H9 (cell line): ENCODE measurements around the gene KIAA1328. TPM values are rescaled to one million over a fixed set of nuclear protein-coding genes. Genes with fewer than 3 reads are reported as not detected.

Source experiments
- DNase-seq: peaks from one replicate; pipeline ENCODE4 v3.0.0-alpha.2; 2017
- H2AFZ ChIP-seq: one replicate; pipeline ENCODE4 v1.6.1; 2013; ENCODE audit warnings: mild to moderate bottlenecking, low read length, control low read depth, moderate library complexity
- H2AK5ac ChIP-seq: 2 replicates; pipeline ENCODE4 v1.6.1; 2013; ENCODE audit warnings: low read length, control low read depth, mixed read lengths; ENCODE audit not compliant: insufficient read length
- H2BK120ac ChIP-seq: one replicate; pipeline ENCODE4 v1.6.1; 2013; ENCODE audit warnings: low read depth, mild to moderate bottlenecking, low read length, control low read depth, inconsistent platforms; ENCODE audit not compliant: poor library complexity, severe bottlenecking
- H2BK12ac ChIP-seq: 2 replicates; pipeline ENCODE4 v1.6.1; 2013; ENCODE audit warnings: low read length, control low read depth, mixed read lengths, low read depth; ENCODE audit not compliant: insufficient read length
- H2BK15ac ChIP-seq: 2 replicates; pipeline ENCODE4 v1.6.1; 2013; ENCODE audit warnings: low read depth, low read length, control low read depth
- H2BK20ac ChIP-seq: one replicate; pipeline ENCODE4 v1.6.1; 2013; ENCODE audit warnings: low read depth, mild to moderate bottlenecking, low read length, control low read depth, inconsistent platforms; ENCODE audit not compliant: poor library complexity, severe bottlenecking
- H2BK5ac ChIP-seq: 2 replicates; pipeline ENCODE4 v1.6.1; 2013; ENCODE audit warnings: low read length, control low read depth, mixed read lengths; ENCODE audit not compliant: insufficient read length
- H3K14ac ChIP-seq: 2 replicates; pipeline ENCODE4 v1.6.1; 2013; ENCODE audit warnings: low read length, control low read depth; ENCODE audit not compliant: insufficient read depth
- H3K18ac ChIP-seq: 2 replicates; pipeline ENCODE4 v1.6.1; 2013; ENCODE audit warnings: low read depth, mild to moderate bottlenecking, mixed read lengths, low read length, control low read depth; ENCODE audit not compliant: insufficient read length
- H3K23ac ChIP-seq: 2 replicates; pipeline ENCODE4 v1.6.1; 2013; ENCODE audit warnings: low read length, control low read depth, mixed read lengths, low read depth; ENCODE audit not compliant: insufficient read length
- H3K23me2 ChIP-seq: 2 replicates; pipeline ENCODE4 v1.6.1; 2013; ENCODE audit warnings: low read depth, mild to moderate bottlenecking, mixed read lengths, low read length, control low read depth; ENCODE audit not compliant: insufficient read length, poor library complexity, severe bottlenecking
- H3K27ac ChIP-seq: 2 replicates; pipeline ENCODE4 v1.5.1; 2013; ENCODE audit warnings: low read length, control low read depth, mixed read lengths, low read depth; ENCODE audit not compliant: insufficient read length
- H3K27me3 ChIP-seq: 2 replicates; pipeline ENCODE4 v1.6.1; 2013; ENCODE audit warnings: low read length, control low read depth, inconsistent platforms; ENCODE audit not compliant: insufficient read depth
- H3K4ac ChIP-seq: 2 replicates; pipeline ENCODE4 v1.6.1; 2013; ENCODE audit warnings: low read depth, mild to moderate bottlenecking, control low read depth, inconsistent platforms, low read length, moderate library complexity
- H3K4me1 ChIP-seq: 2 replicates; pipeline ENCODE4 v1.6.1; 2013; ENCODE audit warnings: low read length, control low read depth, inconsistent platforms; ENCODE audit not compliant: insufficient read depth
- H3K4me2 ChIP-seq: 2 replicates; pipeline ENCODE4 v1.6.1; 2013; ENCODE audit warnings: low read length, control low read depth, mixed read lengths; ENCODE audit not compliant: insufficient read length, insufficient read depth
- H3K56ac ChIP-seq: 2 replicates; pipeline ENCODE4 v1.6.1; 2013; ENCODE audit warnings: low read depth, mild to moderate bottlenecking, mixed read lengths, low read length, control low read depth; ENCODE audit not compliant: insufficient read length
- H3K79me1 ChIP-seq: 2 replicates; pipeline ENCODE4 v1.6.1; 2013; ENCODE audit warnings: low read depth, mild to moderate bottlenecking, moderate library complexity, low read length, control low read depth, inconsistent platforms; ENCODE audit not compliant: insufficient read depth, poor library complexity, severe bottlenecking
- H3K79me2 ChIP-seq: 2 replicates; pipeline ENCODE4 v1.6.1; 2013; ENCODE audit warnings: low read length, control low read depth, inconsistent platforms; ENCODE audit not compliant: insufficient read depth
- H3K9ac ChIP-seq: 2 replicates; pipeline ENCODE4 v1.6.1; 2013; ENCODE audit warnings: low read length, control low read depth, mixed read lengths; ENCODE audit not compliant: insufficient read length; ENCODE audit errors: extremely low read depth
- H3K9me3 ChIP-seq: one replicate; pipeline ENCODE4 v1.6.1; 2013; ENCODE audit warnings: low read depth, low read length, inconsistent platforms; ENCODE audit not compliant: control insufficient read depth
- H3T11ph ChIP-seq: one replicate; pipeline ENCODE4 v1.6.1; 2013; ENCODE audit warnings: mild to moderate bottlenecking, low read length, control low read depth, inconsistent platforms
- H4K20me1 ChIP-seq: one replicate; pipeline ENCODE4 v1.6.1; 2013; ENCODE audit not compliant: control insufficient read depth, insufficient read length, insufficient read depth
- H4K5ac ChIP-seq: 2 replicates; pipeline ENCODE4 v1.6.1; 2013; ENCODE audit warnings: low read depth, mild to moderate bottlenecking, mixed read lengths, low read length, control low read depth; ENCODE audit not compliant: insufficient read length
- H4K8ac ChIP-seq: replicated peaks from 2 replicates; pipeline ENCODE4 v1.6.1; 2013; ENCODE audit warnings: low read length, control low read depth, mixed read lengths, low read depth; ENCODE audit not compliant: insufficient read length
- H4K91ac ChIP-seq: 2 replicates; pipeline ENCODE4 v1.6.1; 2013; ENCODE audit warnings: low read depth, mild to moderate bottlenecking, moderate library complexity, mixed read lengths, low read length, control low read depth; ENCODE audit not compliant: insufficient read length
- H3K27ac Mint-ChIP-seq, 3 experiments: 2 replicates in 2 of 3; 3 replicates in 1 of 3; pipeline ENCODE4 v1.8.0; 2020 to 2021; ENCODE audit warnings: mixed read lengths in 3 of 3, mild to moderate bottlenecking in 1 of 3, moderate library complexity in 1 of 3
- H3K27me3 Mint-ChIP-seq: 2 replicates; pipeline ENCODE4 v1.8.0; 2021; ENCODE audit warnings: low read depth, mild to moderate bottlenecking, moderate library complexity, mixed read lengths
- H3K36me3 Mint-ChIP-seq, 3 experiments: 2 replicates in 2 of 3; 3 replicates in 1 of 3; pipeline ENCODE4 v1.8.0; 2020 to 2021; ENCODE audit warnings: low read depth in 3 of 3, mixed read lengths in 3 of 3; ENCODE audit not compliant: insufficient read depth in 1 of 3
- H3K4me1 Mint-ChIP-seq, 2 experiments: 2 replicates each; pipeline ENCODE4 v1.8.0; 2020; ENCODE audit warnings: mixed read lengths in 2 of 2
- H3K4me3 Mint-ChIP-seq, 2 experiments: 2 replicates in 1 of 2; 3 replicates in 1 of 2; pipeline ENCODE4 v1.8.0; 2020 to 2021; ENCODE audit warnings: mild to moderate bottlenecking in 2 of 2, mixed read lengths in 2 of 2, moderate library complexity in 1 of 2
- H3K9me3 Mint-ChIP-seq, 2 experiments: 2 replicates in 1 of 2; 3 replicates in 1 of 2; pipeline ENCODE4 v1.8.0; 2020; ENCODE audit warnings: mild to moderate bottlenecking in 2 of 2, mixed read lengths in 2 of 2, moderate library complexity in 1 of 2
- CTCF ChIP-seq: fragments of 200-600 bp; sonication (generic); conservative IDR thresholded peaks from 3 replicates; pipeline ENCODE4 v1.8.0; 2021; ENCODE audit warnings: antibody characterized with exemption, mild to moderate bottlenecking
- WGBS: extraction: QIAGEN DNeasy Blood & Tissue Kit; methylation state at CpG from one replicate; pipeline ENCODE4 v1.1.7; 2013; ENCODE audit warnings: missing lambda C conversion rate, low lambda C conversion rate, mixed read lengths; ENCODE audit not compliant: insufficient read length; ENCODE audit errors: extremely low coverage; 5-methylcytosine and 5-hydroxymethylcytosine counted together
- total RNA-seq: library from RNA; stranded (reverse); gene quantifications from 2 replicates; pipeline ENCODE4 v1.2.1, GENCODE V29; 2021

Gene KIAA1328
- total RNA-seq, 1 experiment from 2014 or later: 4.9 TPM

GRCh38 chr18:37275237-37275741 is 446.4 kb downstream of the KIAA1328 start:
- Histone ChIP-seq H3K23me2 (no peaks in the 10 kb centered on the region), H3K4ac (no peak overlapping the region), H4K91ac (no peak overlapping the region), H3K23ac (no peak overlapping the region), H3K27ac (no peak overlapping the region), H3K14ac (no peak overlapping the region; the same call in 1 of the 2 replicates), H2BK5ac (no peak overlapping the region), H2BK120ac (no peak overlapping the region), H2AFZ (no peak overlapping the region), H2BK20ac (no peak overlapping the region), H3K79me1 (no peaks in the 10 kb centered on the region), H2BK15ac (no peak overlapping the region), H4K5ac (no peak overlapping the region), H3K4me2 (no peak overlapping the region), H3K9ac (no peak overlapping the region), H3K9me3 (no peaks in the 10 kb centered on the region), H2BK12ac (no peak overlapping the region), H3K4me1 (no peaks in the 10 kb centered on the region), H3K56ac (no peak overlapping the region), H3T11ph (no peak overlapping the region), H3K18ac (no peak overlapping the region), H3K79me2 (no peaks in the 10 kb centered on the region), H4K20me1 (no peaks in the 10 kb centered on the region), H4K8ac (no peak overlapping the region), H3K27me3 (no peaks in the 10 kb centered on the region), H2AK5ac (no peak overlapping the region)
- TF ChIP-seq CTCF: no peak
- Mint-ChIP-seq H3K9me3 (peaks cover 0 to 3% of the 10 kb centered on the region in 2 experiments; a peak in 3 of 5 replicates), H3K4me3 (no peak overlapping the region), H3K27me3 (peaks cover 20% of the 10 kb centered on the region), H3K36me3 (no peaks in the 10 kb centered on the region), H3K4me1 (peaks cover 15 to 24% of the 10 kb centered on the region in 2 experiments), H3K27ac (no peak overlapping the region)
- WGBS: no CpG with 5 or more reads among the region's 32 CpGs
- no peak for DNase-seq
